Measurements from ENCODE around the gene HCRTR1. TPM values are rescaled to one million over a fixed set of nuclear protein-coding genes. Genes with fewer than 3 reads are reported as not detected.

HCRTR1 gene
- total RNA-seq, 2 donors from 2014 or later, result not detected

GRCh38 chr1:31621498-31621820, 4.0 kb downstream of the HCRTR1 start:
- intact Hi-C loops (cut with DNase I), result no loop called here
- Histone ChIP-seq H3K27ac (no peak overlapping the region), H3K9me3 (no peaks in the 10 kb centered on the region), H3K9ac (ENCODE audit: low read depth in 2 of 2, low read length in 2 of 2) (no peak overlapping the region), H3K27me3 (peaks cover 9% of the 10 kb centered on the region), H3K36me3 (no peaks in the 10 kb centered on the region), H3K4me1 (peaks cover 7% of the 10 kb centered on the region), H3K4me3 (no peak overlapping the region)
- TF ChIP-seq CTCF (IDR thresholded peaks at IDR 0.05), result no peak
- DNase-seq, result no peak

- intact Hi-C loops (cut with DNase I), result no loop called here
- TF ChIP-seq CTCF (IDR thresholded peaks at IDR 0.05), result no peak
- Histone ChIP-seq H3K9me3 (no peaks in the 10 kb centered on the region), H3K36me3 (no peaks in the 10 kb centered on the region), H3K4me1 (peaks cover 7% of the 10 kb centered on the region), H3K9ac (ENCODE audit: low read depth in 2 of 2, low read length in 2 of 2) (no peak overlapping the region), H3K27ac (no peak overlapping the region), H3K27me3 (peaks cover 8% of the 10 kb centered on the region), H3K4me3 (no peak overlapping the region)
- no peak for DNase-seq
These were observed 4.6 kb downstream of the HCRTR1 start for GRCh38 chr1:31621847-31622730.

GRCh38 chr1:31623365-31623764, 5.9 kb downstream of the HCRTR1 start:
- H3K27ac ChIP-seq, result no peak overlapping the region
- TF ChIP-seq CTCF (IDR thresholded peaks at IDR 0.05), result no peak
- no peak overlapping the region for H3K4me3 ChIP-seq
- no peak for DNase-seq
- H3K36me3 ChIP-seq, result no peaks in the 10 kb centered on the region
- H3K9me3 ChIP-seq, result no peaks in the 10 kb centered on the region
- H3K9ac ChIP-seq (ENCODE audit: low read depth in 2 of 2, low read length in 2 of 2), result no peak overlapping the region
- no peaks in the 10 kb centered on the region for H3K4me1 ChIP-seq
- intact Hi-C loops (cut with DNase I), result no loop called here
- H3K27me3 ChIP-seq, result no peaks in the 10 kb centered on the region

- intact Hi-C loops (cut with DNase I), result no loop called here
- H3K36me3 ChIP-seq, result no peaks in the 10 kb centered on the region
These were observed 6.8 kb downstream of the HCRTR1 start for GRCh38 chr1:31624309-31624708.

More at GRCh38 chr1:31624309-31624708, 6.8 kb downstream of the HCRTR1 start:
- H3K27me3 ChIP-seq, result no peaks in the 10 kb centered on the region
- no peak for TF ChIP-seq CTCF (IDR thresholded peaks at IDR 0.05)
- no peaks in the 10 kb centered on the region for H3K4me1 ChIP-seq
- H3K9me3 ChIP-seq, result no peaks in the 10 kb centered on the region
- DNase-seq, result no peak
- no peak overlapping the region for H3K27ac ChIP-seq
- peak overlapping the region in 1 of 2 donors; percentile 7 for H3K9ac ChIP-seq (ENCODE audit: low read depth in 2 of 2, low read length in 2 of 2)
- H3K4me3 ChIP-seq, result no peak overlapping the region

All from colonic mucosa (tissue), 4 donors.